Activated CD4-positive, CD25-positive, alpha-beta regulatory T cell treated with anti-CD3 and anti-CD28 coated beads, Interleukin-2, amount 50 U/mL, for 16 hours (primary cell): ENCODE data around the gene MEAK7.

Experiments used
- DNase-seq: peaks from one replicate; pipeline ENCODE4 v3.0.0-alpha.2; 2020; ENCODE audit warnings: low read depth, low spot score

Gene MEAK7

DNA sequence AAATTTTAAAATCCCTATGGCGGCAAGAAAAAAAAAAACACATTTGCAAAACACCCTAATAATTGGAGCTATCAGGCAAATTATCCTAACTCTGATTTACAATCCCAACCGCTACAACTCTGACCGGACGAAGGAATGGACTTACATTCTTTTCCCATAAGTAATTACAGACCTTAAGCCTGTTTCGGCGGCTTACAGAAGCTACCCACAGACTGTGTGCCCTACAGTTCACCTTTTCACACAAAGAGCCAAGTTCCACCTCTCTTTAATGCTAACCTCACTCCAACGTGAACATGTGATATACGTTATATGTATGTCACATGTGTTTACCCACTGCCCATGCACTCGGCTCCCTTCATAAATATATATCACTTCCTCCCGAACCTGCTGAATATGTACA, 8.7 kb upstream of the MEAK7 start:
- DNase-seq, result no peak

DNA sequence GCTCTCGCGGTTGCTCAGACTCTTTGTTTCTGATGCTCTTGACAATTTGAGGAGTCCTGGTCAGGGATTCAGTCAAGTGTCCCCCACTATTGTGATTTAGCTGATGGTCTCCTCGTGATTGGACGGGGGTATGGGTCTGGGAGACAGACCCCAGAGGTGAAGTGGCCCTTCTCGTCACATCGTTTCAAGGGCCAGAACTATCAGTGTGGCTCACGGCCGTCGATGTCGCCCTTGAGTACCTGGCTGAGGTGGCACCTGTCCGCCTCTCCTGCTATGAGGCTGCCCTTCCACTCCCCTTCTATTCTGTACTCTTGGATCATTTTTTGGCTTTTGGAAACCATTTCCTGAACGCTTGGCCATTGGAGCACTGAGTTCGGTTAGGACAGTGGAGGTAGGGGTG, 7.4 kb upstream of the MEAK7 start:
- DNase-seq, result no peak

DNA sequence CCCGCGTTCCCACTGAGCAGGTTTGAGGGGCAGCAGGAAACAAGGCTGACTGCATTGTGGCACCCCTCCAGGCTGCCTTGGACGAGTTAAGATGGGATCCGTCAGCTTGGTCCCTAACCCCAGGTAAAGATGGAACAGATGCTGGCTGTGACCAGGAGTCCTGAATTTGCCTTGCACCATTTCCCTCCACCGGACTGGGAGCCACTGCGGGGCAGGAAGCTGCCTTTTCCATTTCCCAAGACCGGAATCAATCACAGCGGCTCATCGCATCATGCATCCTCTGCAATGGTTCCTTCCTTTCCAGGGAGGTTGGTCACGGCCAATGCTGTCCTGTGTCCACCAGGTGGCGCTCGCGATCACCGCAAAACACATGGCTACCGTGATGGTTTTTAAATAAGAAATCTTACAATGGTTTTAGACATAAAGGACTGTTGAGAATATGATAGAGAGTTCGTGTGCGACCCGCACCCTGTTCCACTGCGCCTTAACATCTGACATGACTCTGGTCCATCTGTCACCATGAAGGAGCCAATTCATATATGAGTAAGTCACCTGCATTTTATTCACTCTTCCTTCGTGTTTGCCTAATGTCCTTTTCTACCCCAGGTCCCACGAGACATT, 6.8 kb upstream of the MEAK7 start:
- DNase-seq, result peak; percentile 66

GRCh38 chr16:84509032-84509950, 4.8 kb upstream of the MEAK7 start:
- DNase-seq, result no peak

GRCh38 chr16:84508502-84508901, 4.0 kb upstream of the MEAK7 start:
- no peak for DNase-seq

DNA sequence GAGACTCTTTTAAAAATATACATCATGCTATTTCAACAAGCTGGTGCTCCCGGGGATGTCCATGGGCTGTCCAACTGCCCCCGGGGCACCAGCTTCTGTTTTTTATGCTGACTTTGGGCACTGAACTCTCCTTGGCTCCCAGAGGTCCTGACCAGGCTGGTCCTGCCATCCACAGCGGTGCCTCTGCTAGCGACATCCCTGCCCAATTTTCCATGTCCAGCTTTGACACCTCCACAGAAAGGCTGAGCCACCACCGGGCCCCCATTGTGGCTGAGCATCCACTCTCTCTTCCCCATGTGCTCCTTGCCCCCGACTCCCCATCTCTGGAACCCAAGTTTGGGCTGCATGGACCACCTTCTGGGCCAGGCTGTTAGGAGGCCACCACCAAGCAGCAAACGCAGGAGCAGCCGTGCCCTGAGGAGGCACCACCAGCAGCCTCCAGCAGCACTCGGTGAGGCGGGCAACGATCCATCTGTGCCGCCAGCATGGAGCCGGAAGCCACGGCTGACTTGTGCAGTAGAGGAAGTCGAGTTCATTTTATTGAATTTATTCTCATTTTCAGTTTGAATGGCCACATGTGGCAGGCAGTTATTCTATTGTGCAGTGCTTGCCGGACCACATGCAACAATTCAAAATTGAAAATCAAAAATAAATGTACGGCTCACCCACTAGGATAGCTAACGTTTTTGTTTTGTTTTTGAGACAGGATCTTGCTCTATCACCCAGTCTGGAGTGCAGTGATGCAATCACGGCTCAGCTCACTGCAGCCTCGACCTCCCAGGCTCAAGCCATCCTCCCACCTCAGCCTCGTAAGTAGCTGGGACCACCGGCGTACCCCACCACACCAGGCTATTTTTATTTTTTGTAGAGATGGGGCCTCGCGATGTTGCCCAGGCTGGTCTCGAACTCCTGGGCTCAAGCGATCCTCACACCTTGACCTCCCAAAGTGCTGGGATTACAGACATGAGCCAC, 2.8 kb upstream of the MEAK7 start:
- no peak for DNase-seq

GRCh38 chr16:84505249-84506187, 1.1 kb upstream of the MEAK7 start:
- no peak for DNase-seq

- no peak for DNase-seq
These were observed 586 bp downstream of the MEAK7 start for GRCh38 chr16:84503751-84504395.

GRCh38 chr16:84502581-84502980, 1.9 kb downstream of the MEAK7 start:
- DNase-seq, result no peak

- DNase-seq, result no peak
These were observed 2.4 kb downstream of the MEAK7 start for GRCh38 chr16:84502075-84502474.

- no peak for DNase-seq
These were observed 3.3 kb downstream of the MEAK7 start for GRCh38 chr16:84501077-84501735.

DNA sequence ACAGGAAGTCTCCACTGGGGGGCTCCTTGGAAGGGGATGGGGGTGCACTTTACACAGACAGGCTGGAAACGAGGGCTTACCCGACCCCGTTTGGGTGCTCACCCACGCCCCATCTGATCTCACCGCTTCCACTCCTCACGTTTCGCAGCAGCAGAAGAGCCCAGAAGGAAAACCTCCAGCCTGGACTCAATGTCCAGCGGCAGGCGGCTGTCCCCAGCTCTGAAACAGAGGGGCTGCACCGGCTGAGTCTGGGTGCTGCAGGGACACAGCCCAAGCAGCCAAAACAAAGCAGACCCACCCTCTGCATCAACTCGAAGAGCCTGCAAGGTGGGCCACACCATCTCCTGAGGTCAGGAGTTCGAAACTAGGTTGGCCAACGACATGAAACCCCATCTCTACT, 3.9 kb downstream of the MEAK7 start:
- no peak for DNase-seq

- no peak for DNase-seq
These were observed 4.8 kb downstream of the MEAK7 start for GRCh38 chr16:84499638-84500037.

GRCh38 chr16:84498859-84499620, 5.4 kb downstream of the MEAK7 start:
- no peak for DNase-seq

DNA sequence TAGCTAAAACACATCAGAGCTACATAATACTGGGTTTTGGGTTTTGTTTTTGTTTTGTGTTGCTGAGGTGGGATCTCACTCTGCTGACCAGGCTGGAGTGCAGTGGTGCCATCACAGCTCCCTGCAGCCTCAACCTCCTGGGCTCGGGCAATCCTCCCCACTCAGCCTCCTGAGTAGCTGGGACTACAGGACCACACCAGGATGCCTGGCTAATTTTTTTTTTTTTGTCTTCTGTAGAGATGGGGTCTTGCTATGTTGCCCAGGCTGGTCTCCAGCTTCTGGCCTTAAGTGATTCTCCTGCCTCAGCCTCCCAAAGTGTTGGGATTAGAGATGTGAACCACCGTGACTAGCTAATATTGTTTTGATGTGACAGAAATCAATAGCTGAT, 6.2 kb downstream of the MEAK7 start:
- no peak for DNase-seq

DNA sequence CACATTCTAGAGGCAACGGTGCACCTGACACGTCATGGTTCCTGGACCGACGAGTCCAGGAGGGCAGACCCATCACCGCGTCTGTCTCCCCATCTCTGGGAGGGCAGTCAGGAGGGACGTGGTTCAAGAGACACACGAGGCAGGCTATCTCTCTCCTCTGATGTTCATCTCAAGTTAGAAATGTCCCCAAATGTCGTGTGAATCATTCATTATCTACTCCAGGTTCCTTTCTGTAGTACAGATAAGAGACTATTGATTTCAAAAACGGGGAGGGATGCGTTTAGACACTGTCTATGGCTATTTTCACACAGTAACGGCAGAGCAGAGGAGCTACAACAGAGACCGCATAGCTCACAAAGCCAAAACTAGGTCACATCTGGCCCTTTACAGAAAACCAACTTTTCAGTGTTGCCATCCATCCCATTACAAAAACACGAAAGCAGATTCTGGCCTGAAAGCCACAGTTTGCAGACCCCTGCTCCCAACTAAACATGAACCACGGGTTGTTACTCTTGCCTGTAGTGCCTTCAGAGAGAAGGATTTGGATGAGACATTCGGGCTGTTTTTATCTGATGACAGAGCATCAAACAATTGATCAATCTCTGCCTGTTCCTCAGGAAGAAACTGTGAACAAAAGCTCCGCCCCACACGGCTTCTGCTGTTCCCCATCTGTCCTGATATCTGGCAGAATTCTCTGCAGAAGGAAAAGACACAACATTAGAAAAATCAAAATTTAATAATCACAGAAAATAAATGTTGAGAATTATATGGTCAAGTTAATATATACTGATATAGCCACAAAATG, 6.8 kb downstream of the MEAK7 start:
- no peak for DNase-seq

DNA sequence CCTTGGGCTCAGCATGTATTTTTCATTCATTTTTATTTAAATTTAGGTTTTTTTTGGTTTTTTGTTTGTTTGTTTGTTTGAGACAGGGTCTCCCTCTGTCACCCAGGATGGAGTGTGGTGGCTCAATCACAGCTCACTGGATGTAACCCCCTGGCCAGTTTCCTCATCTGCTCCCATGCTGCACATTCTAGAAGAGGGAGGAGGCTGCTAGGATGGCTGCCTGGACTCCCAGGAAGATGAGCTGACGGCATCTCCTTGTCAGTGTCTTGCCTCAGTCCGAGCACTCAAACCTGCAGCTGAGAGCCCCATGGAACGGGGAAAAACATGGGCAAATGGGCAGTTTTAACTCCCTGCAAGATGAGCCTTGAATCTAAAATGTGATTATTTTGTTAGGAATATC, 7.5 kb downstream of the MEAK7 start:
- no peak for DNase-seq

- no peak for DNase-seq
These were observed 9.0 kb downstream of the MEAK7 start for GRCh38 chr16:84495506-84495905.
